ENCODE measurements around the gene KDM2B.

The KDM2B gene

DNA sequence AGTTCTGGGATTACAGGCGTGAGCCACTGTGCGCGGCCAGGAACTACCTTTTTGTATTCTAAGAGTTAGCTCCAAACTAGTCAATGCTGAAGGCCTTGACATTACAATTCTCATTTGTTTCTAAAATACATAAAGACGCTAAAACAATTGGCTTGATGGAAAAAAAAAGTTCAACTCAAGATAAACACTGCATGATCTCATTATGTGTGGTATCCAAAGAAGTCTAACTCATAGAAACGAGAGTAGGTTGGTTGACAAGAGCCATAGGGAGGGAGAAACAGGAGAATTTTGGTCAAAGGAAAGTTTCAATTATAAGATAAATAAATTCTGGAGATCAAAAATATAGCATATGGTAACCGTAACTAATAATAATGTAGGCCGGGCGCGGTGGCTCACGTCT lies 200.9 kb downstream of the KDM2B start:
- DNase-seq (ENCODE audit: low spot score in 2 of 2): no peak
- Histone ChIP-seq H3K27me3 (ENCODE audit: low read depth) (no peaks in the 10 kb centered on the region), H3K9me3 (no peaks in the 10 kb centered on the region), H3K36me3 (replicated peaks) (no peaks in the 10 kb centered on the region), H3K4me1 (no peaks in the 10 kb centered on the region), H3K4me3 (no peak overlapping the region)
- in situ Hi-C loops (cut with MboI; ENCODE audit: low sequenced_read_pairs): no loop called here

All from HAP-1 (cell line).